ENCODE data around the gene ABCA13. TPM values are rescaled to one million over a fixed set of nuclear protein-coding genes. Genes with fewer than 3 reads are reported as not detected.

The ABCA13 gene
- polyA plus RNA-seq, 1 experiment, result 0.05 TPM

DNA sequence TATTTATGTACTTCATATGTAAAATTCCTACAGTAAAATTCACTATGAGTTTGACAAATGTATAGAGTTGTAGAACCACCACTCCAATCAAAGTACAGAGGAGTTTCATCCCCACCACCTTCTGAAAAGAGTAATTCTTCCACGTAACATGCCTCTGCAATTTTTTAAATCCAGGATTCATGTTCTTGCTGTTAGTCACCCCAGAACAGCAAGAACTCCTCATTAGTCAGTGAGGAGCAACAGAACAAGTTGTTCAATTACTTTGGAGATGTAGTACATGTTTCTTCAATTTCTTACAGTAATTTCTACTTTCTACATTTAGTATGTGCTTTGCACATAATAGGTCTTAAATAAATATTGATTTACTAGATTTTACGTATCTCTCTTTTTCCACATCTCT, 248.1 kb downstream of the ABCA13 start:
- ChIA-PET CTCF (interaction anchor here (1.2 kb wide), 1 partner anchor 120 kb away, joined by 3 read pairs; no protein-coding TSS in a partner anchor), POLR2A (no interaction called here)
- H3K27me3 ChIP-seq (ENCODE audit: control insufficient read depth, insufficient read depth, low read length), result no peaks in the 10 kb centered on the region
- no peak overlapping the region for H3K4me3 ChIP-seq (ENCODE audit: low read depth, low read length)
- H3K9me3 ChIP-seq (ENCODE audit: control insufficient read depth, insufficient read depth, low read length), result no peaks in the 10 kb centered on the region
- TF ChIP-seq, protein P1, sequence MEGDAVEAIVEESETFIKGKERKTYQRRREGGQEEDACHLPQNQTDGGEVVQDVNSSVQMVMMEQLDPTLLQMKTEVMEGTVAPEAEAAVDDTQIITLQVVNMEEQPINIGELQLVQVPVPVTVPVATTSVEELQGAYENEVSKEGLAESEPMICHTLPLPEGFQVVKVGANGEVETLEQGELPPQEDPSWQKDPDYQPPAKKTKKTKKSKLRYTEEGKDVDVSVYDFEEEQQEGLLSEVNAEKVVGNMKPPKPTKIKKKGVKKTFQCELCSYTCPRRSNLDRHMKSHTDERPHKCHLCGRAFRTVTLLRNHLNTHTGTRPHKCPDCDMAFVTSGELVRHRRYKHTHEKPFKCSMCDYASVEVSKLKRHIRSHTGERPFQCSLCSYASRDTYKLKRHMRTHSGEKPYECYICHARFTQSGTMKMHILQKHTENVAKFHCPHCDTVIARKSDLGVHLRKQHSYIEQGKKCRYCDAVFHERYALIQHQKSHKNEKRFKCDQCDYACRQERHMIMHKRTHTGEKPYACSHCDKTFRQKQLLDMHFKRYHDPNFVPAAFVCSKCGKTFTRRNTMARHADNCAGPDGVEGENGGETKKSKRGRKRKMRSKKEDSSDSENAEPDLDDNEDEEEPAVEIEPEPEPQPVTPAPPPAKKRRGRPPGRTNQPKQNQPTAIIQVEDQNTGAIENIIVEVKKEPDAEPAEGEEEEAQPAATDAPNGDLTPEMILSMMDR (IDR thresholded peaks at IDR 0.05; ENCODE audit: low read depth, low read length), result no peak
- no peak overlapping the region for H3K27ac ChIP-seq (ENCODE audit: low read depth, low read length)
- DNase-seq (ENCODE audit: low read depth, low spot score), result no peak

DNA sequence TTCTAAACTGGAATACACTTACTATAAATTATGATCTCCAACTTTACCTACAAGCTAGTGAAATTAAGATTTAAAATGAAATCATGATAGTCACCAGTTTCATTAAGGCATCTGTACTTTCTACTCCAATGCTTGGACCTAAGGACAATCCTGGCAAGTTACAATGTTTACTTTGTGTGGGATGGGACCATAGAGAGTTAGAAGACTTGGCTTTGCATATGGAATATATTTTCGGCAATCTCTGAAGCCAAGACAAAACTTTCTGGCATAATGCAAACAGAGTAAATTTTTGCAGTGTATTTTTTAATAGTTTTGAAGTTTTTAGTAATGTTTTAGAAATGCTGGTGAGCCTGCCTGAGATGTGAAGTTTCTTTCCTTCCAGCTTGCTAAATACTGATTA, 248.9 kb downstream of the ABCA13 start:
- TF ChIP-seq, protein P1 (IDR thresholded peaks at IDR 0.05; ENCODE audit: low read depth, low read length), result no peak
- Histone ChIP-seq H3K4me3 (ENCODE audit: low read depth, low read length) (no peak overlapping the region), H3K27ac (ENCODE audit: low read depth, low read length) (no peak overlapping the region), H3K9me3 (ENCODE audit: control insufficient read depth, insufficient read depth, low read length) (no peaks in the 10 kb centered on the region), H3K27me3 (ENCODE audit: control insufficient read depth, insufficient read depth, low read length) (no peaks in the 10 kb centered on the region)
- CTCF ChIA-PET, result interaction anchor here (1.2 kb wide), 1 partner anchor 121 kb away, joined by 3 read pairs; no protein-coding TSS in a partner anchor
- POLR2A ChIA-PET, result no interaction called here
- DNase-seq (ENCODE audit: low read depth, low spot score), result no peak

DNA sequence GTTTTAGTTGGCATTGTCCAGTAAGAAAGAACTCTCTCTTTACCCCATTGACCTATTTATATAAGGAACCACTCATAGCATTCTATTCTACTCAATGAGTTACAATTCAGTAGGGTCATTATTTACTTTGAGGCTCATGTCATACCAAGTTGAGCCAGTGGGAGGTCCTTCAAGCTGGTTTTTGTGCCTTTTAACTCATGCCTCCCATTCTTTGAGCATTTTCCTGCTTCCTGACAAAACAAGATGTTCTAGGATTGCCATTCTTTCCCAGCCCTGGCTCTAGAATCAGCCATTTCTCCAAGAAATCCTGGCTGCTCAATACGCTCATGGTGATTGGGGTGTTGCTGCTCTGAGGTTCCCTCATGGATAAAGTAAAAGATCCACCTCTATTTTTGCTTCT, 250.1 kb downstream of the ABCA13 start:
- POLR2A ChIA-PET, result no interaction called here
- CTCF ChIA-PET, result no interaction called here
- H3K9me3 ChIP-seq (ENCODE audit: control insufficient read depth, insufficient read depth, low read length), result no peaks in the 10 kb centered on the region
- no peaks in the 10 kb centered on the region for H3K27me3 ChIP-seq (ENCODE audit: control insufficient read depth, insufficient read depth, low read length)
- no peak overlapping the region for H3K27ac ChIP-seq (ENCODE audit: low read depth, low read length)
- peak; percentile 15 for DNase-seq (ENCODE audit: low read depth, low spot score)
- H3K4me3 ChIP-seq (ENCODE audit: low read depth, low read length), result no peak overlapping the region
- TF ChIP-seq, protein P1 (IDR thresholded peaks at IDR 0.05; ENCODE audit: low read depth, low read length), result no peak

DNA sequence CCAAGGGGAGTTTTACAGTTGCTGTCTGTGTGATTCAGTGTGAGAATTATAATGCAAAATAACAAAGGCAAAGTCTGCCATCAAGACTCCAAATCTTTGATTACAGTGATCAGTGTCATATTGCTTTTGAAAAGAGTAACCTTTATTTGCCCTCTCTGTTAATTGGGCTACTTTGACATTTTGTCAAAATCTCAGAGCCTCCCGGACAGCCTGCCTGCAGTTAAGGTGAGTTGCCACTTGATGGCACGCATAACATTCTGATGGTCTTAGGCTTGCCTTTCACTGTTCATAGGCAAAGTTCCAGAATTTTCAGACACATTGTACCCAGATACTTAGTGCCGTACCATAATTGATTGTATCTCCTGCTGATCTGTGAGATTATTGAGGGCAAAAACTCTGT, 253.5 kb downstream of the ABCA13 start:
- ChIA-PET CTCF (no interaction called here), POLR2A (no interaction called here)
- TF ChIP-seq, protein P1 (IDR thresholded peaks at IDR 0.05; ENCODE audit: low read depth, low read length), result peak; percentile 33
- no peak overlapping the region for H3K4me3 ChIP-seq (ENCODE audit: low read depth, low read length)
- H3K9me3 ChIP-seq (ENCODE audit: control insufficient read depth, insufficient read depth, low read length), result no peaks in the 10 kb centered on the region
- no peaks in the 10 kb centered on the region for H3K27me3 ChIP-seq (ENCODE audit: control insufficient read depth, insufficient read depth, low read length)
- no peak overlapping the region for H3K27ac ChIP-seq (ENCODE audit: low read depth, low read length)
- DNase-seq (ENCODE audit: low read depth, low spot score), result no peak

DNA sequence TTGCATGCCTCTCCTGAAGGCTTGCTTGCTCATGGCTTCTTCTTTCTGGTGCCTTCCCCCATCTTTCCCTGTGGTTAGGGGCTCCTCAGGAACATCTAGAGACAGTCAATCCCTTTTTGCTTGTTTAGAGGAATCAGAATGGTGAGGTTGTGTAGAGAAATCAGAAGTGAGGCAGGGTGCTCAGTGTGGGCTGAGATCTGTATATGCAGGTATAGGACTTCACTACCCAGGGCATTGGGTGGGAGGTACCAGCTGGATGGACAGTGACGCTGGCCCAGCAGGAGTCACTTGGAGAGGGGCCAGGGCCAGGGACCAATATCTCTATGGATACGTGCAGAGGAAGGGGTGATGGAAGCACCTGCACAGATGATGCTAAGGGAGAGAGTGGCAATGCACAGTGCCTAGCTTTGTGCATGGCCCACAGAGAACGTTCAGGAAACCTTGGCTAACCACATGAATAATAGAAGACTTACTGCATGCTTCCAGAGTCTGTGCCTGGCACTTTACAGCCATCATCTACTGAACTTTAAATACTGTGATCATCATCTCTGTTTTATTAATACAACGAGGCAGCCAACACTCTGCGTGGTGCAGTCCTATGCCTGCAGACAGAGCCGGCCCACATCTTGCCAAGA, 255.2 kb downstream of the ABCA13 start:
- no peak for DNase-seq (ENCODE audit: low read depth, low spot score)
- H3K4me3 ChIP-seq (ENCODE audit: low read depth, low read length), result no peak overlapping the region
- no peaks in the 10 kb centered on the region for H3K27me3 ChIP-seq (ENCODE audit: control insufficient read depth, insufficient read depth, low read length)
- ChIA-PET POLR2A (no interaction called here), CTCF (interaction anchor here (1.1 kb wide), 1 partner anchor 85 kb away, joined by 3 read pairs; no protein-coding TSS in a partner anchor)
- no peak overlapping the region for H3K27ac ChIP-seq (ENCODE audit: low read depth, low read length)
- TF ChIP-seq, protein P1 (IDR thresholded peaks at IDR 0.05; ENCODE audit: low read depth, low read length), result no peak
- no peaks in the 10 kb centered on the region for H3K9me3 ChIP-seq (ENCODE audit: control insufficient read depth, insufficient read depth, low read length)
